GM23338 (cell line): ENCODE results near the gene HOXA9.

Experiments used
- CREB1 ChIP-seq: fragments of 250-450 bp; sonication (Bioruptor Pico); IDR thresholded peaks from 2 replicates; pipeline ENCODE4 v1.5.0; 2020; ENCODE audit warnings: low read depth, mild to moderate bottlenecking, moderate library complexity
- EZH2 ChIP-seq: fragments of 200-600 bp; sonication (generic); IDR thresholded peaks from one replicate; pipeline ENCODE4 v1.8.0; 2017; ENCODE audit warnings: antibody characterized with exemption, mild to moderate bottlenecking, low read depth; ENCODE audit not compliant: unreplicated experiment
- EZH2phosphoT487 ChIP-seq: fragments of 200-600 bp; sonication (generic); IDR thresholded peaks from one replicate; pipeline ENCODE4 v1.8.1; 2018; ENCODE audit warnings: antibody characterized with exemption; ENCODE audit not compliant: unreplicated experiment
- JUNB ChIP-seq: IDR thresholded peaks from one replicate; pipeline ENCODE4 v1.6.1; 2016; ENCODE audit warnings: antibody characterized with exemption; ENCODE audit not compliant: unreplicated experiment
- NANOG ChIP-seq: IDR thresholded peaks from 2 replicates; pipeline ENCODE4 v1.6.1; 2016; ENCODE audit warnings: antibody characterized with exemption, borderline replicate concordance
- POLR2AphosphoS5 ChIP-seq: IDR thresholded peaks from 2 replicates; pipeline ENCODE4 v1.6.1; 2016; ENCODE audit warnings: antibody characterized with exemption, low read depth
- STAT1 ChIP-seq: IDR thresholded peaks from one replicate; pipeline ENCODE4 v1.6.1; 2016; ENCODE audit warnings: antibody characterized with exemption; ENCODE audit not compliant: unreplicated experiment
- ZNF114 ChIP-seq: fragments of 250-450 bp; sonication (Bioruptor Pico); IDR thresholded peaks from 2 replicates; pipeline ENCODE4 v1.5.0; 2020; ENCODE audit warnings: mild to moderate bottlenecking, moderate library complexity
- ZNF331 ChIP-seq: fragments of 250-450 bp; sonication (Bioruptor Pico); IDR thresholded peaks from 2 replicates; pipeline ENCODE4 v1.5.0; 2020; ENCODE audit warnings: low read depth, mild to moderate bottlenecking, moderate library complexity
- TF ChIP-seq, protein P1 (sequence below), 2 experiments: fragments of 200-600 bp in 1 of 2; sonication (generic) in 1 of 2; conservative IDR thresholded peaks; 2 replicates each; pipeline versions ENCODE4 v1.5.1 to v1.6.1; 2016 to 2017; ENCODE audit warnings: antibody characterized with exemption in 2 of 2, low read depth in 2 of 2, mild to moderate bottlenecking in 2 of 2, moderate library complexity in 1 of 2
- TF ChIP-seq, protein P2 (sequence below): IDR thresholded peaks from one replicate; pipeline ENCODE4 v1.6.1; 2018; ENCODE audit warnings: antibody characterized with exemption; ENCODE audit not compliant: unreplicated experiment
- TF ChIP-seq, protein P3 (sequence below): IDR thresholded peaks from 2 replicates; pipeline ENCODE4 v1.6.1; 2016; ENCODE audit warnings: antibody characterized with exemption
- TF ChIP-seq, protein P4 (sequence below): fragments of 250-450 bp; sonication (Bioruptor Pico); IDR thresholded peaks from 2 replicates; pipeline ENCODE4 v1.5.0; 2020; ENCODE audit warnings: mild to moderate bottlenecking, moderate library complexity

DNA sequence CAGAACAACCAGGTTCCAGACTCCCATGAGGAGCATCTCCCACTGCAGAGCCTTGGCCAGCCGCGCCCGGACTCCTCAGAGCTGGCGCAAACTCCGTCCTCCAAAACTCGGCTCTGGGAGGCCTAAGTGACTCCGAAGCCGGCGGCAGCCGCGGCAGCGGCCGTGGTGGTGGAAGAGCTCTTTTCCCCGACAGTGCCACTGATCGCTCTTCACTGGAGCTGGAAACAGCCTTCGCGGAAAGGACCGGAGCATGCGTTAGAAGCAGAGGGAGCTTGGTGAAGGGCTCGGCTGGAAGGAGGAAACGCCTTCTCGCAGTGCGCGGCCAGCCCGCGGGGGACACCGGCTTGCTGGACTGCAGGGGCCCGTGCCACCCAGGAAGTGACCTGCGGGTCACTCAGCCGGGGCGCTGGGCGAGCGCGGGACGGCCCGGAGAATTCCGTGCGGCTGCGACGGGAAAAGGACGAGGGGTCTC, 39.5 kb upstream of the HOXA9 start:
- TF ChIP-seq, protein P1, sequence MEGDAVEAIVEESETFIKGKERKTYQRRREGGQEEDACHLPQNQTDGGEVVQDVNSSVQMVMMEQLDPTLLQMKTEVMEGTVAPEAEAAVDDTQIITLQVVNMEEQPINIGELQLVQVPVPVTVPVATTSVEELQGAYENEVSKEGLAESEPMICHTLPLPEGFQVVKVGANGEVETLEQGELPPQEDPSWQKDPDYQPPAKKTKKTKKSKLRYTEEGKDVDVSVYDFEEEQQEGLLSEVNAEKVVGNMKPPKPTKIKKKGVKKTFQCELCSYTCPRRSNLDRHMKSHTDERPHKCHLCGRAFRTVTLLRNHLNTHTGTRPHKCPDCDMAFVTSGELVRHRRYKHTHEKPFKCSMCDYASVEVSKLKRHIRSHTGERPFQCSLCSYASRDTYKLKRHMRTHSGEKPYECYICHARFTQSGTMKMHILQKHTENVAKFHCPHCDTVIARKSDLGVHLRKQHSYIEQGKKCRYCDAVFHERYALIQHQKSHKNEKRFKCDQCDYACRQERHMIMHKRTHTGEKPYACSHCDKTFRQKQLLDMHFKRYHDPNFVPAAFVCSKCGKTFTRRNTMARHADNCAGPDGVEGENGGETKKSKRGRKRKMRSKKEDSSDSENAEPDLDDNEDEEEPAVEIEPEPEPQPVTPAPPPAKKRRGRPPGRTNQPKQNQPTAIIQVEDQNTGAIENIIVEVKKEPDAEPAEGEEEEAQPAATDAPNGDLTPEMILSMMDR (conservative IDR thresholded peaks at IDR 0.05; ENCODE audit: low read depth in 2 of 2), result no peak
- TF ChIP-seq CREB1 (CRISPR knock-in tag) (no peak), EZH2phosphoT487 (peak; percentile 94), EZH2 (peak; percentile 99), POLR2AphosphoS5 (no peak), ZNF114 (CRISPR knock-in tag) (no peak), ZNF331 (CRISPR knock-in tag) (no peak), JUNB (no peak), NANOG (no peak), STAT1 (no peak)
- TF ChIP-seq, protein P2, sequence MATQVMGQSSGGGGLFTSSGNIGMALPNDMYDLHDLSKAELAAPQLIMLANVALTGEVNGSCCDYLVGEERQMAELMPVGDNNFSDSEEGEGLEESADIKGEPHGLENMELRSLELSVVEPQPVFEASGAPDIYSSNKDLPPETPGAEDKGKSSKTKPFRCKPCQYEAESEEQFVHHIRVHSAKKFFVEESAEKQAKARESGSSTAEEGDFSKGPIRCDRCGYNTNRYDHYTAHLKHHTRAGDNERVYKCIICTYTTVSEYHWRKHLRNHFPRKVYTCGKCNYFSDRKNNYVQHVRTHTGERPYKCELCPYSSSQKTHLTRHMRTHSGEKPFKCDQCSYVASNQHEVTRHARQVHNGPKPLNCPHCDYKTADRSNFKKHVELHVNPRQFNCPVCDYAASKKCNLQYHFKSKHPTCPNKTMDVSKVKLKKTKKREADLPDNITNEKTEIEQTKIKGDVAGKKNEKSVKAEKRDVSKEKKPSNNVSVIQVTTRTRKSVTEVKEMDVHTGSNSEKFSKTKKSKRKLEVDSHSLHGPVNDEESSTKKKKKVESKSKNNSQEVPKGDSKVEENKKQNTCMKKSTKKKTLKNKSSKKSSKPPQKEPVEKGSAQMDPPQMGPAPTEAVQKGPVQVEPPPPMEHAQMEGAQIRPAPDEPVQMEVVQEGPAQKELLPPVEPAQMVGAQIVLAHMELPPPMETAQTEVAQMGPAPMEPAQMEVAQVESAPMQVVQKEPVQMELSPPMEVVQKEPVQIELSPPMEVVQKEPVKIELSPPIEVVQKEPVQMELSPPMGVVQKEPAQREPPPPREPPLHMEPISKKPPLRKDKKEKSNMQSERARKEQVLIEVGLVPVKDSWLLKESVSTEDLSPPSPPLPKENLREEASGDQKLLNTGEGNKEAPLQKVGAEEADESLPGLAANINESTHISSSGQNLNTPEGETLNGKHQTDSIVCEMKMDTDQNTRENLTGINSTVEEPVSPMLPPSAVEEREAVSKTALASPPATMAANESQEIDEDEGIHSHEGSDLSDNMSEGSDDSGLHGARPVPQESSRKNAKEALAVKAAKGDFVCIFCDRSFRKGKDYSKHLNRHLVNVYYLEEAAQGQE, result no peak
- TF ChIP-seq, protein P3, sequence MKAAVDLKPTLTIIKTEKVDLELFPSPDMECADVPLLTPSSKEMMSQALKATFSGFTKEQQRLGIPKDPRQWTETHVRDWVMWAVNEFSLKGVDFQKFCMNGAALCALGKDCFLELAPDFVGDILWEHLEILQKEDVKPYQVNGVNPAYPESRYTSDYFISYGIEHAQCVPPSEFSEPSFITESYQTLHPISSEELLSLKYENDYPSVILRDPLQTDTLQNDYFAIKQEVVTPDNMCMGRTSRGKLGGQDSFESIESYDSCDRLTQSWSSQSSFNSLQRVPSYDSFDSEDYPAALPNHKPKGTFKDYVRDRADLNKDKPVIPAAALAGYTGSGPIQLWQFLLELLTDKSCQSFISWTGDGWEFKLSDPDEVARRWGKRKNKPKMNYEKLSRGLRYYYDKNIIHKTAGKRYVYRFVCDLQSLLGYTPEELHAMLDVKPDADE, result no peak
- TF ChIP-seq, protein P4, sequence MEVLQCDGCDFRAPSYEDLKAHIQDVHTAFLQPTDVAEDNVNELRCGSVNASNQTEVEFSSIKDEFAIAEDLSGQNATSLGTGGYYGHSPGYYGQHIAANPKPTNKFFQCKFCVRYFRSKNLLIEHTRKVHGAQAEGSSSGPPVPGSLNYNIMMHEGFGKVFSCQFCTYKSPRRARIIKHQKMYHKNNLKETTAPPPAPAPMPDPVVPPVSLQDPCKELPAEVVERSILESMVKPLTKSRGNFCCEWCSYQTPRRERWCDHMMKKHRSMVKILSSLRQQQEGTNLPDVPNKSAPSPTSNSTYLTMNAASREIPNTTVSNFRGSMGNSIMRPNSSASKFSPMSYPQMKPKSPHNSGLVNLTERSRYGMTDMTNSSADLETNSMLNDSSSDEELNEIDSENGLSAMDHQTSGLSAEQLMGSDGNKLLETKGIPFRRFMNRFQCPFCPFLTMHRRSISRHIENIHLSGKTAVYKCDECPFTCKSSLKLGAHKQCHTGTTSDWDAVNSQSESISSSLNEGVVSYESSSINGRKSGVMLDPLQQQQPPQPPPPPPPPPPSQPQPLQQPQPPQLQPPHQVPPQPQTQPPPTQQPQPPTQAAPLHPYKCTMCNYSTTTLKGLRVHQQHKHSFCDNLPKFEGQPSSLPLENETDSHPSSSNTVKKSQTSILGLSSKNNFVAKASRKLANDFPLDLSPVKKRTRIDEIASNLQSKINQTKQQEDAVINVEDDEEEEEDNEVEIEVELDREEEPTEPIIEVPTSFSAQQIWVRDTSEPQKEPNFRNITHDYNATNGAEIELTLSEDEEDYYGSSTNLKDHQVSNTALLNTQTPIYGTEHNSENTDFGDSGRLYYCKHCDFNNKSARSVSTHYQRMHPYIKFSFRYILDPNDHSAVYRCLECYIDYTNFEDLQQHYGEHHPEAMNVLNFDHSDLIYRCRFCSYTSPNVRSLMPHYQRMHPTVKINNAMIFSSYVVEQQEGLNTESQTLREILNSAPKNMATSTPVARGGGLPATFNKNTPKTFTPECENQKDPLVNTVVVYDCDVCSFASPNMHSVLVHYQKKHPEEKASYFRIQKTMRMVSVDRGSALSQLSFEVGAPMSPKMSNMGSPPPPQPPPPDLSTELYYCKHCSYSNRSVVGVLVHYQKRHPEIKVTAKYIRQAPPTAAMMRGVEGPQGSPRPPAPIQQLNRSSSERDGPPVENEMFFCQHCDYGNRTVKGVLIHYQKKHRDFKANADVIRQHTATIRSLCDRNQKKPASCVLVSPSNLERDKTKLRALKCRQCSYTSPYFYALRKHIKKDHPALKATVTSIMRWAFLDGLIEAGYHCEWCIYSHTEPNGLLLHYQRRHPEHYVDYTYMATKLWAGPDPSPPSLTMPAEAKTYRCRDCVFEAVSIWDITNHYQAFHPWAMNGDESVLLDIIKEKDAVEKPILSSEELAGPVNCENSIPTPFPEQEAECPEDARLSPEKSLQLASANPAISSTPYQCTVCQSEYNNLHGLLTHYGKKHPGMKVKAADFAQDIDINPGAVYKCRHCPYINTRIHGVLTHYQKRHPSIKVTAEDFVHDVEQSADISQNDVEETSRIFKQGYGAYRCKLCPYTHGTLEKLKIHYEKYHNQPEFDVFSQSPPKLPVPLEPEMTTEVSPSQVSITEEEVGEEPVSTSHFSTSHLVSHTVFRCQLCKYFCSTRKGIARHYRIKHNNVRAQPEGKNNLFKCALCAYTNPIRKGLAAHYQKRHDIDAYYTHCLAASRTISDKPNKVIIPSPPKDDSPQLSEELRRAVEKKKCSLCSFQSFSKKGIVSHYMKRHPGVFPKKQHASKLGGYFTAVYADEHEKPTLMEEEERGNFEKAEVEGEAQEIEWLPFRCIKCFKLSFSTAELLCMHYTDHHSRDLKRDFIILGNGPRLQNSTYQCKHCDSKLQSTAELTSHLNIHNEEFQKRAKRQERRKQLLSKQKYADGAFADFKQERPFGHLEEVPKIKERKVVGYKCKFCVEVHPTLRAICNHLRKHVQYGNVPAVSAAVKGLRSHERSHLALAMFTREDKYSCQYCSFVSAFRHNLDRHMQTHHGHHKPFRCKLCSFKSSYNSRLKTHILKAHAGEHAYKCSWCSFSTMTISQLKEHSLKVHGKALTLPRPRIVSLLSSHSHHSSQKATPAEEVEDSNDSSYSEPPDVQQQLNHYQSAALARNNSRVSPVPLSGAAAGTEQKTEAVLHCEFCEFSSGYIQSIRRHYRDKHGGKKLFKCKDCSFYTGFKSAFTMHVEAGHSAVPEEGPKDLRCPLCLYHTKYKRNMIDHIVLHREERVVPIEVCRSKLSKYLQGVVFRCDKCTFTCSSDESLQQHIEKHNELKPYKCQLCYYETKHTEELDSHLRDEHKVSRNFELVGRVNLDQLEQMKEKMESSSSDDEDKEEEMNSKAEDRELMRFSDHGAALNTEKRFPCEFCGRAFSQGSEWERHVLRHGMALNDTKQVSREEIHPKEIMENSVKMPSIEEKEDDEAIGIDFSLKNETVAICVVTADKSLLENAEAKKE (CRISPR knock-in tag), result no peak
